Activated naive CD8-positive, alpha-beta T cell treated with anti-CD3 and anti-CD28 coated beads, Interleukin-2, amount 50 U/mL, for 16 hours (primary cell): ENCODE results near the gene FAM151A.
"Not testable (repeated sequence)": the region's sequence is repeated elsewhere in the genome, so short reads cannot be mapped to it uniquely, and the experiment has no call there.

ENCODE experiments used
- DNase-seq: peaks from one replicate; pipeline ENCODE4 v3.0.0-alpha.2; 2020; ENCODE audit warnings: low read depth, low spot score

The FAM151A gene

DNA sequence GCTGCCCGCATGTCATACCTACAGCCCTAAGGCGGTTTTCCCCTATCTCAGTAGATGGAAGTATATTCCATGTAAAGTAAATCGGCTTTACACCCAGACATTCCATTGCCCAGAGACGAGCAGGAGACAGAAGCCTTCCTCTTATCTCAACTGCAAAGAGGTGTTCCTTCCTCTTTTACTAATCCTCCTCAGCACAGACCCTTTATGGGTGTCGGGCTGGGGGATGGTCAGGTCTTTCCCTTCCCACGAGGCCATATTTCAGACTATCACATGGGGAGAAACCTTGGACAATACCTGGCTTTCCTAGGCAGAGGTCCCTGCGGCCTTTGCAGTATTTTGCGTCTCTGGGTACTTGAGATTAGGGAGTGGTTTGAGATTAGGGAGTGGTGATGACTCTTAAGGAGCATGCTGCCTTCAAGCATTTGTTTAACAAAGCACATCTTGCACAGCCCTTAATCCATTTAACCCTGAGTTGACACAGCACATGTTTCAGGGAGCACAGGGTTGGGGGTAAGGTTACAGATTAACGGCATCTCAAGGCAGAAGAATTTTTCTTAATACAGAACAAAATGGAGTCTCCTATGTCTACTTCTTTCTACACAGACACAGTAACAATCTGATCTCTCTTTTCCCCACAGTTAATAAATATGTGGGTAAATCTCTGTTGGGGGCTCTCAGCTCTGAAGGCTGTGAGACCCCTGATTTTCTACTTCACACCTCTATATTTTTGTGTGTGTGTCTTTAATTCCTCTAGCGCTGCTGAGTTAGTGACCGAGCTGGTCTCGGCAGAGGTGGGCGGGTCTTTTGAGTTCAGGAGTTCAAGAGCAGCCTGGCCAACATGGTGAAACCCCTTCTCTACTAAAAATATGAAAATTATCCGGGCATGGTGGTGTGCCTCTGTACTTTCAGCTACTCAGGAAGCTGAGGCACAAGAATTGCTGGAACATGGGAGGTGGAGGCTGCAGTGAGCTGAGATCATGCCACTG is 13.4 kb upstream of the FAM151A start:
- not testable (repeated sequence) for DNase-seq

- DNase-seq, result not testable (repeated sequence)
Observed at GRCh38 chr1:54635804-54636203, 12.5 kb upstream of the FAM151A start.

DNA sequence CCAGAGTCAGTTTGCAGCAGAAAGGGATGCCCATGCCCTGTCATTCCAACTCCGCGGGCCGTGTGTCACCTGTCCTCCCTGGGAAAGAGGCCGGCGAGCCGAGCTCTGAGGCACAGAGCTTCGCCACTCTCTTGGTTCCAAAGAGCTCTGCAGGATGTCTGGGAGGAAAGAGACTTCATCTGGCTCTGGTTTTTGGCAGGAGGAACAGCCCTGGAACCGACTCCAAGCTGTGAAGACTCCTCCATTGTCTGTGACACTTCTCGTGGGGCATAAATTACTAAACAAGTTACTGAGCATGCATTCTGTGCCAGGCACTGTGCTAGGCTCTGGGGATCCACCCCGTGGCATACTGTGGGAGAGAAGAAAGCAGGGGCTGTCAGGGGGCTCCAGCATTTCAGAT is 3.9 kb upstream of the FAM151A start:
- no peak for DNase-seq

DNA sequence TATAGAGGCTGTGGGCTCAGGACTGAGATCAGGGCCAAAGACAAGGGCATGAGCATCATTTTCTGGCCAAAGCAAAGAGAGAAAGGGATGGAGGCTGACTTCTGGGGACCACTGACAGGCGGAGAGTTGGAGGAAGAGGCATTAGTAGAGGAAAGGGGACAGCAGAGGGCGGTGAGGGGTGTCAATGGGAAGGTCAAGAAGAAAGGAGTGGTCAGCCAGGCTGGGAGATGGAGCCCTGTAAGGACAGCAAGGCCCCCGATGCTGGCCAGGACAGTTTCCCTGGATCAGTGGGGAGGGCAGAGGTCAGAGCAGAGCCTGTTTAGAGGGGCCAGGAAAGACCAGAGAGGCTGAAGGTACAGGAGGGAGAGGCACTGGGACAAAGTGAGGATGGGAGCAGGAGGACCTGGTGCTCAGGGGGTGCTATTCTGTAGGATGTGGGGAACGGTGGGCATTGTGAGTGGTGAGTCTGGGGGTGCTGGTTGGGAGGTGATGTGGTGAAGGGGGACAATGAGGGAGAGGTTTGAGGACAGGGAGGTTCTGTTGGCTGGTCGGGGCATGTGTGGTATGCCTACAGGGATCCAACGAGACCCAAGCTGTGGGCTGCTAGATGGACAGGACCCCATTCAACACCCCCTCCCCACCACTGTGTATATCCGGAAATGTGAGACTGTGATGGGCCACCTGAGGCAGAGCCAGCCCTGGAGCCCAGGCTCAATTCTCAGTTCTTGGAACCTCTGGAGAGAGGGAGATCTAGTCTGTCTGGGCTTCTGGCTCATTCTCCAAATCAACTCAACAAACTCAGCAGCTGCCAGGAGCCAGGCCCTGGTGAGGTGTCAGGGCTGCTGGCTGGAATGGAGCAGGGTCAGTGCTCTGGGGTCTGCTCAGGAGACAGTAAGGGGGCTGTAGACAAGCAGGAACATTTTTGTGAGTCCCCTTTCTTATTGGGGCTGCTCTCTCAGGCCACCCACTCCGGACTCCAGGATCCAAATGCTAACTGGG is 1.4 kb upstream of the FAM151A start:
- no peak for DNase-seq

GRCh38 chr1:54619749-54620148 is 3.6 kb downstream of the FAM151A start:
- no peak for DNase-seq

DNA sequence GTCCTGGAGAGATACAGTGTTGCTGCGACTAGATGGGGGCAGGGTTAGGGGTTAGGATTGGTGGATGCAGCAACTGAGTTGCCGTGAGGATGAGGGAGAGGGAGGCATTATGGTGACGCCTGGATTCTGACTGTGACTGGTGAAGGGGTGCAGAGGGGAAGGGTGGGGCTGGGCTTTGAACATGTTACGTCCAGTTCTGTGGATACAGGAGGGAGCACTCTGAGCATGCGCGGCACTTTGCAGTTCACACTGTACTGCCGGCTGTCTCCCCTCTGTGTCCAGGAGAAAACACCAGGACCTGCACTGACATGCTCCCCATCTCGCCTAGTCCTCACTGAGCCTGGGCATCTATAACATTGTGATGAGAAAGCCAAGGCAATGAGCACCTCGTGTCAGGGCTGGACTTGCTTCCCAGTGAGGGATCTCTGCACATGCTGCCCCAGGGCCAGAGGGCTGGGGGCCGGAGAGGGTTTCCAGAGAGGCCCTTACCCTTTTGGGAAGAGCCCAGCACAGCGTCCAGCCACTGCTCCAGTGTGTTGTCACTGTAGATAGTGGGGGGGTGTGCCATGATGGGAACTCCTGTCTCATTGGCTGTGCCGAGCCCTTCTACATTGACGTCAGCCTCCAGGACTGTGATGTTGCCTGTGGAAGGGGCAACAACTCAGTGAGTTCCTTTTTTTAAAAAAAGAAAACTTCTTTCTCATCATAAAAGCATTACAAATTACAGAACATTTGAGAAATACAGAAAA is 7.6 kb downstream of the FAM151A start:
- DNase-seq, result no peak

DNA sequence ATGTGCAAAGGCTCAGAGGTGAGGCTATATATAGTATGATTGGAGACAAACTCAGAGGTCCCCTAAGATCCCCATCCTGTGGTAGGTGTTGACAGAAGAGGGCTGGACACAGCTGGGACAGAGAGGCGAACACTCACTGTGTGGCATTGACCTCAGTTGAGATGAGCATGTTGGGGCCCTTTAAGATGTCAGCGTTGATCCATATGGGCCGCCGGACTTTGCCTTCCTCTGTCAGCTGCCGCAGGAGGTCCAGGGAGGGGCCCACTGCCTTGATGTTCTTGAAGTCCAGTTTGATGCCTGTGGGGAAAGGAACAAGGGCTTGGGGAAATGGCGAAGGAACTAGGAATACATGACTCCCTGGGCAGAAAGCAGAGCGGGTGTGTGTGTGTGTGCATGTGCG is 8.8 kb downstream of the FAM151A start:
- no peak for DNase-seq

- DNase-seq, result no peak
Observed at GRCh38 chr1:54614024-54614423, 9.3 kb downstream of the FAM151A start.

DNA sequence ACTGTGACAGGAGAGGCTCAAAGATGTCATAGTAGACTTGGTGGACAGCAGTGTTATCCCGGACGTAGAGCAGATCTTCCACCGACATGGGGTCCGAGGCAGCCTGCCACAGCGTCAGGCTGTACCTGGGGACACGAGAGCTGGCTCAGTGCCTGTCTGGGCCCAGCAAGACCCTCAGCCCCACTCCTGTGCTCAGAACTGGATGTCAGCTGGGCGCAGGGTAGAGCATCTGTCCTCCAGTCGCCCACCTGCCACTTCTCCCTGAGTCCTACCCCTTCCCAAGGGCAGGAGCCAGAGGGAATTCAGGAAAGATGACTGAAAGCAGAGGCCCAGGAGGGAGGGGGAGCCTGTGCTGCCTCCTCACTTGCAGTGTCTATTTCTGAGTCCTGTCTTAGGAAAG is 11.7 kb downstream of the FAM151A start:
- DNase-seq, result no peak

GRCh38 chr1:54610601-54611580 is 12.4 kb downstream of the FAM151A start:
- DNase-seq, result no peak

- DNase-seq, result no peak
Observed at GRCh38 chr1:54610048-54610447, 13.3 kb downstream of the FAM151A start.

DNA sequence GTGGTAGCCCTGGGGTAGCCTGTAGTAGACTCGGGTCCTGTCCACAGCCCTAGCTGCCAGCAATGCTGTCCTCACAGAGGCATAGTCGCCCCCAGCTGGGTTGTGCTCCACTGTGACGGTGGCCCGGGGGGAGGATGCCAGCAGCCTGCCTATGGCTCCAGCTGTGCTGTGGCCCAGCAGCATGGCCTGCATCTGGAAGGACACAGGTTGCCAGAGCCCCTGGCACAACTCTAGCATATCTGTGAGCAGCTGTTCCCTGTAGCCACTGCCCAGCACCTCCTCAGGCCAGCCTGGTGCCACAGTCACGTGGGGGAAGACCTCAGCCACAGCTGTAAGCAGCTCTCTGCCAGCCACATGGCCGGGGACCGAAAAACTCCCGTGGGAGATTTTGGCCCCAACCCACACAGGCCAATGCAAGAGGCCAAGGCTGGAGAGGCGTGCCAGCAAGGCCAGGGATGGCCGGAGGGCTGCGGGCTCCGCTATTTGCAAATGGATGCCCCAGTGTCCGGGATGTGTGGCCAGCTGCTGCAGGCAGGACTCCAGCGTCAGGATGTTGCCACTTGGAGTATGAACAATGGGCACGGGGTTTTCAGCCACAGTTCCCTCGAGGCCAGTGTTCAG is 13.9 kb downstream of the FAM151A start:
- no peak for DNase-seq

- DNase-seq, result no peak
Observed at GRCh38 chr1:54608566-54609230, 14.6 kb downstream of the FAM151A start.

GRCh38 chr1:54607821-54608565 is 15.3 kb downstream of the FAM151A start:
- DNase-seq, result no peak

DNA sequence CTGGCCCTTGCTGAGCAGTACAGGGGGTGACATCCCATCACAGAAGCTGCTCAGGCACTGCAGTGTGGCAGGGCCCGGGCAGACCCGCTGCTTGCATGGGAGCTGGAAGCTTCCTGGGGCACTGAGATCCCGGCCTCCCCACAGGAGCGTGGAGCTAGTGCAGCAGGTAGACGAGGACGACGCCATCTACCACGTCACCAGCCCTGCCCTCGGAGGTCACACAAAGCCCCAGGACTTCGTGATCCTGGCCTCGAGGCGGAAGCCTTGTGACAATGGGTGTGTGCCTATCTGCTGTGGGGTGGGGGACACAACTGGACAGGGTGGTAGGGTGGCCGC is 16.4 kb downstream of the FAM151A start:
- DNase-seq, result no peak

DNA sequence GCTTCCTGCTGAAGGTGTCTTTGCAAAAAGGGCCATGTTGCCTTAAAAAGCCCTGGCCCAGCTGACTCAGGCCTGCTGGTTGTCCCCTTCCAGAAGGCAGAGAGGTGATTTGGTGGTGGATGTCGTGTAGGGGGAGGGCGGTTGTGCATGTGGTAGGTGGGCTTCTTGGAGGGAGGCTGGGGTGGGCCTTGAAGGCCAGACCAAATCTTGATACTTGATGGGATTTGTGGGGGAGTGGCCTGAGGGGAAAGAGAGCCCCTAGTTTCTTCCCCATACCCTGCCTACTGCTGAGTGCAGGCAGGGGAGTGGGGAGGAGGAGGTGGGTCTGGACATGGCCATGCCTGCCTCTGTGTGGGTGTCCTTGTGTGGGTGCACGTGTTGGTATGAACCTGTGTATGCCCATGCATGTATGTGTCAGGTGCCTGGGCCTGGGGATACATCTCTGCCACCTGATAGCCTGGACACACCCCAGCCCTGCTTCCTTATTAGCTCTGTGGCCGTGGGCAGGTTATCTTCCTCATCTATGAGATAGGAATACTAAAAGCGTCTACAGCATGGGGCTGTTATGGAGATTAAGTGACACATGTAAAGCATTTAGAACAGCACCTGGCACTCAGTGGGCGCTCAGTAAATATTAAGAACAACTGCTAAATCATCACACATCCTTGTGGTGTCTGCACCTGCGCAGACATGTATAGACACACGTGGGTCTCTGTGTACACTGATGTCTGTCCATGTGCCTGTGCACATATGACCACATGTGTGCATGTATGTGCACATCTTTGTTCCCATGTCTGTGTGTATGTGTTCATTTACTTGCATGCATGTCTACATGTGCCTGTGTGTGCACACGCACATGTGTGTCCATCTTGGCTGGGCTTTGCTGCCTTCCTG is 17.0 kb downstream of the FAM151A start:
- DNase-seq, result no peak

DNA sequence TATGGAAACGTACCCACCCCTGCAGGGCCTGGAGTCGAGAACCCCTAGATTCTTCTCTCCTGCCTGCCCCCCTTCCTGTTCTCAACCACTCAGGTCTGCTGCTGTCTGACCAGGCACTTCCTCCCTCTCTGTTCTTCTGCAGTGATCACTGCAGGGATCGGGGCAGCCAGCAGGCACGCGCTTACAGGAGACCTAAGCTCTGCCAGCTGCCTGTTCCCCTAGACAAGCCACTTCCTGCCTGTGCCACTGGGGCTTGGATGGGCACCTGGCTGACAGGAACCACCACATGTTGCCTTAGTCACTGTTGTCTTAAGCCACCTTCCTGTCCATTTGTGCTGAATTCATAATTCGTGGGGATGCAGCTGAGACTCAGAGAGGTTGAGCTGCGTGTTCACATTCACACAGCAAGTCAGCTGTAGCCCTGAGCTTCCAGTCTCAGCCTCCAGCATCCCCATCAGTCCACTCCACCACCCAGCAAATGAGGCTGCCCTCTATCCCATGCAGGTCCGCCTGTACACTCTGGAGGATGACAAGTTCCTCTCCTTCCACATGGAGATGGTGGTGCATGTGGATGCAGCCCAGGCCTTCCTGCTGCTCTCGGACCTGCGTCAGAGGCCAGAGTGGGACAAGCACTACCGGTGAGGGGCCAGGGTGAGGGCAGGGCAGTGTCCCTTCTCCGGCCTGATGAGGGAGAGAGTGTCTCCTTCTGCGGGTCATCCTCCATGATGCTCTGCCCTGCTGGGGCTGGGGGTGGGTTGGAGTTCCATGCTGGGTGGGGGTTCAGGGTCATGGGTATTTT is 18.6 kb downstream of the FAM151A start:
- DNase-seq, result no peak
